ENCODE results near the gene PAM16. TPM values are rescaled to one million over a fixed set of nuclear protein-coding genes. Genes with fewer than 3 reads are reported as not detected.

Gene PAM16
- polyA plus RNA-seq, 1 donor from 2014 or later, result 145 TPM

DNA sequence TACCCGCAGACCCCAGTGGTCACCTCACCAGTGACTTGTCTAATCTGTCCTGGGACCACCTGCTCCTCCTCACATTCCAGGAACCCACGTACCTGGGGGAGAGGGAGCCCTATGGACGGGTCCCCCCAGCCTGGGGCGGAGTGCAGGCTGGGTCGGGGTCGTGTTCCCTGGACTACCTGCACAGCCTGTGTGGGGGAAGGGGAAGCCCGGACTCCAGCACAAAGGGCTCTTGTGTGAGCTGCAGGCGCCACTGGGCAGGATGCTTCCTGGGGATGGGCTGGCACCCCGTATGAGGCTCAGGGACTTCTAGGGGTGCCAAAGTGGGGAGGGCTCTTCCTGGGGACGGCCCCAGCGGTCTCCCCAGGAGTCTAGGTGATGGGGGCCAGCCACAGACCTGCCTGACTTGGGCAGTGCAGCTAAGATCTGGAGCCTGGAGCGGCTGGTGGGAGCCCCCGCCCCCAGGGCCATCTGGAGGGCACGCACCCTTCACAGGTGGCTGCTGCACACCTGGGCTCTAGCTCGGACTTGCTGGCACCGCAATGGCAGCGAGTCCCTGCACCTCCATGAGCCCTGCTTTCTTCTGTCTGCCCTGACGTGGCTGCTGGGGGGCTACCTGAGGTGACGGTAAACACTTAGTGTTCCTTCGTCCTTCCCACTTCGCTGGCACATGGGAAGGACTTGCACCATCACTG lies 28.0 kb upstream of the PAM16 start:
- H4K20me1 ChIP-seq (ENCODE audit: insufficient read depth), result no peaks in the 10 kb centered on the region
- H3F3A ChIP-seq (ENCODE audit: insufficient read depth, low read length, poor library complexity, severe bottlenecking), result no peaks in the 10 kb centered on the region
- H2AFZ ChIP-seq (ENCODE audit: low read depth, low read length), result no peak overlapping the region
- no peak overlapping the region for H3K4me2 ChIP-seq (ENCODE audit: low read length)
- H3K27ac ChIP-seq (ENCODE audit: low read length), result no peak overlapping the region
- H3K36me3 ChIP-seq (ENCODE audit: insufficient read depth, low read length), result no peaks in the 10 kb centered on the region
- no peaks in the 10 kb centered on the region for H3K27me3 ChIP-seq (ENCODE audit: insufficient read depth, low read depth, low read length)
- H3K79me2 ChIP-seq (replicated peaks; ENCODE audit: insufficient read depth, low read length), result no peaks in the 10 kb centered on the region
- no peaks in the 10 kb centered on the region for H3K9me2 ChIP-seq (ENCODE audit: insufficient read depth, low read length)
- no peak overlapping the region for H3K9ac ChIP-seq (ENCODE audit: low read length)
- TF ChIP-seq MXI1 (conservative IDR thresholded peaks at IDR 0.05; ENCODE audit: poor library complexity, severe bottlenecking) (no peak), RAD21 (conservative IDR thresholded peaks at IDR 0.05) (no peak), EP300 (conservative IDR thresholded peaks at IDR 0.05; ENCODE audit: poor library complexity, severe bottlenecking) (no peak), EZH2 (IDR thresholded peaks at IDR 0.05; ENCODE audit: borderline replicate concordance, insufficient read depth, low read length, poor library complexity, severe bottlenecking) (no peak), SMC3 (conservative IDR thresholded peaks at IDR 0.05; ENCODE audit: poor library complexity) (no peak), POLR2AphosphoS5 (IDR thresholded peaks at IDR 0.05) (no peak), TAF1 (IDR thresholded peaks at IDR 0.05; ENCODE audit: low read depth) (no peak)
- TF ChIP-seq, protein P1, sequence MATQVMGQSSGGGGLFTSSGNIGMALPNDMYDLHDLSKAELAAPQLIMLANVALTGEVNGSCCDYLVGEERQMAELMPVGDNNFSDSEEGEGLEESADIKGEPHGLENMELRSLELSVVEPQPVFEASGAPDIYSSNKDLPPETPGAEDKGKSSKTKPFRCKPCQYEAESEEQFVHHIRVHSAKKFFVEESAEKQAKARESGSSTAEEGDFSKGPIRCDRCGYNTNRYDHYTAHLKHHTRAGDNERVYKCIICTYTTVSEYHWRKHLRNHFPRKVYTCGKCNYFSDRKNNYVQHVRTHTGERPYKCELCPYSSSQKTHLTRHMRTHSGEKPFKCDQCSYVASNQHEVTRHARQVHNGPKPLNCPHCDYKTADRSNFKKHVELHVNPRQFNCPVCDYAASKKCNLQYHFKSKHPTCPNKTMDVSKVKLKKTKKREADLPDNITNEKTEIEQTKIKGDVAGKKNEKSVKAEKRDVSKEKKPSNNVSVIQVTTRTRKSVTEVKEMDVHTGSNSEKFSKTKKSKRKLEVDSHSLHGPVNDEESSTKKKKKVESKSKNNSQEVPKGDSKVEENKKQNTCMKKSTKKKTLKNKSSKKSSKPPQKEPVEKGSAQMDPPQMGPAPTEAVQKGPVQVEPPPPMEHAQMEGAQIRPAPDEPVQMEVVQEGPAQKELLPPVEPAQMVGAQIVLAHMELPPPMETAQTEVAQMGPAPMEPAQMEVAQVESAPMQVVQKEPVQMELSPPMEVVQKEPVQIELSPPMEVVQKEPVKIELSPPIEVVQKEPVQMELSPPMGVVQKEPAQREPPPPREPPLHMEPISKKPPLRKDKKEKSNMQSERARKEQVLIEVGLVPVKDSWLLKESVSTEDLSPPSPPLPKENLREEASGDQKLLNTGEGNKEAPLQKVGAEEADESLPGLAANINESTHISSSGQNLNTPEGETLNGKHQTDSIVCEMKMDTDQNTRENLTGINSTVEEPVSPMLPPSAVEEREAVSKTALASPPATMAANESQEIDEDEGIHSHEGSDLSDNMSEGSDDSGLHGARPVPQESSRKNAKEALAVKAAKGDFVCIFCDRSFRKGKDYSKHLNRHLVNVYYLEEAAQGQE (IDR thresholded peaks at IDR 0.05; ENCODE audit: borderline replicate concordance), result no peak
- TF ChIP-seq, protein P2, sequence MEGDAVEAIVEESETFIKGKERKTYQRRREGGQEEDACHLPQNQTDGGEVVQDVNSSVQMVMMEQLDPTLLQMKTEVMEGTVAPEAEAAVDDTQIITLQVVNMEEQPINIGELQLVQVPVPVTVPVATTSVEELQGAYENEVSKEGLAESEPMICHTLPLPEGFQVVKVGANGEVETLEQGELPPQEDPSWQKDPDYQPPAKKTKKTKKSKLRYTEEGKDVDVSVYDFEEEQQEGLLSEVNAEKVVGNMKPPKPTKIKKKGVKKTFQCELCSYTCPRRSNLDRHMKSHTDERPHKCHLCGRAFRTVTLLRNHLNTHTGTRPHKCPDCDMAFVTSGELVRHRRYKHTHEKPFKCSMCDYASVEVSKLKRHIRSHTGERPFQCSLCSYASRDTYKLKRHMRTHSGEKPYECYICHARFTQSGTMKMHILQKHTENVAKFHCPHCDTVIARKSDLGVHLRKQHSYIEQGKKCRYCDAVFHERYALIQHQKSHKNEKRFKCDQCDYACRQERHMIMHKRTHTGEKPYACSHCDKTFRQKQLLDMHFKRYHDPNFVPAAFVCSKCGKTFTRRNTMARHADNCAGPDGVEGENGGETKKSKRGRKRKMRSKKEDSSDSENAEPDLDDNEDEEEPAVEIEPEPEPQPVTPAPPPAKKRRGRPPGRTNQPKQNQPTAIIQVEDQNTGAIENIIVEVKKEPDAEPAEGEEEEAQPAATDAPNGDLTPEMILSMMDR (IDR thresholded peaks at IDR 0.05; ENCODE audit: poor library complexity, severe bottlenecking), result no peak
- no peaks in the 10 kb centered on the region for H3K9me3 ChIP-seq (ENCODE audit: low read length)
- no peak overlapping the region for H3K4me3 ChIP-seq (ENCODE audit: low read length)

DNA sequence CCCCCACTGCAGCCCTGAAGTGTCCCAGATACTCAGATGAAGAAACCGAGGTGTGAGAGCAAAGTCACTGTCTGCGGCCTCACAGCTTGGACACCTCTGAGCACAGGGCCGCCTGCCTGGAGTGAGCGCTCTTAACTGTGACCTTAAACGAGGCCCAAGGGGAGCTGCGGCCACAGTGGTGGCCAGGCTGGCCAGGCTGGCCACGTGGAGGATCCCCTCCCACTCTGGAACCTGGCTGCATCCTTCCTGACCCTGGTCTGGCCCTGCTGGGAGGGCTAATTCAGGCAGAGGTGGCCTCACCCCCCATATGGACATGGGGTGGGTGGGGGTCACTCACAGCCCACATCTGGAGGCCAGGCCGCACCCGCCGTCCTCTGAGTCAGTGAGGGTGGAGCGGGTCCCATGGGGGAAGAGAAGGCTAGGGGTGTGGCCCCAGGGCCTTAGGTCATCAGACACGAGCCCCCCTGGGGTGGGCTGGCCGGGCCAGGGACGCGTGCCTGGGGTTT lies 27.1 kb upstream of the PAM16 start:
- Histone ChIP-seq H3K9me3 (ENCODE audit: low read length) (no peaks in the 10 kb centered on the region), H3K4me2 (ENCODE audit: low read length) (no peak overlapping the region), H4K20me1 (ENCODE audit: insufficient read depth) (no peaks in the 10 kb centered on the region), H3F3A (ENCODE audit: insufficient read depth, low read length, poor library complexity, severe bottlenecking) (no peaks in the 10 kb centered on the region), H2AFZ (ENCODE audit: low read depth, low read length) (no peak overlapping the region), H3K79me2 (replicated peaks; ENCODE audit: insufficient read depth, low read length) (no peaks in the 10 kb centered on the region), H3K4me3 (ENCODE audit: low read length) (no peak overlapping the region), H3K9me2 (ENCODE audit: insufficient read depth, low read length) (no peaks in the 10 kb centered on the region), H3K9ac (ENCODE audit: low read length) (no peak overlapping the region), H3K27me3 (ENCODE audit: insufficient read depth, low read depth, low read length) (no peaks in the 10 kb centered on the region), H3K27ac (ENCODE audit: low read length) (no peak overlapping the region), H3K36me3 (ENCODE audit: insufficient read depth, low read length) (no peaks in the 10 kb centered on the region)
- TF ChIP-seq, protein P1 (IDR thresholded peaks at IDR 0.05; ENCODE audit: borderline replicate concordance), result no peak
- TF ChIP-seq, protein P2 (IDR thresholded peaks at IDR 0.05; ENCODE audit: poor library complexity, severe bottlenecking), result no peak
- TF ChIP-seq MXI1 (conservative IDR thresholded peaks at IDR 0.05; ENCODE audit: poor library complexity, severe bottlenecking), result no peak
- no peak for TF ChIP-seq EP300 (conservative IDR thresholded peaks at IDR 0.05; ENCODE audit: poor library complexity, severe bottlenecking)
- no peak for TF ChIP-seq RAD21 (conservative IDR thresholded peaks at IDR 0.05)
- no peak for TF ChIP-seq SMC3 (conservative IDR thresholded peaks at IDR 0.05; ENCODE audit: poor library complexity)
- TF ChIP-seq EZH2 (IDR thresholded peaks at IDR 0.05; ENCODE audit: borderline replicate concordance, insufficient read depth, low read length, poor library complexity, severe bottlenecking), result no peak
- no peak for TF ChIP-seq POLR2AphosphoS5 (IDR thresholded peaks at IDR 0.05)
- no peak for TF ChIP-seq TAF1 (IDR thresholded peaks at IDR 0.05; ENCODE audit: low read depth)
